Peyer's patch (tissue), 4 donors: ENCODE measurements around the gene GATAD2B. TPM values are rescaled to one million over a fixed set of nuclear protein-coding genes. Genes with fewer than 3 reads are reported as not detected.

Source experiments
- DNase-seq, 3 donors: peaks; one replicate each; pipeline ENCODE4 v3.0.0-alpha.2; 2017 to 2019
- H3K27ac ChIP-seq, 4 donors: fragments of 200-600 bp; sonication (generic); one replicate each; pipeline ENCODE4 v1.5.1; 2016 to 2019
- H3K27me3 ChIP-seq, 2 donors: fragments of 200-600 bp; sonication (generic); one replicate each; pipeline ENCODE4 v1.5.1; 2019
- H3K36me3 ChIP-seq, 3 donors: fragments of 200-600 bp; sonication (generic); one replicate each; pipeline ENCODE4 v1.5.1; 2016 to 2019
- H3K4me1 ChIP-seq, 4 donors: fragments of 200-600 bp; sonication (generic); one replicate each; pipeline ENCODE4 v1.5.1; 2016 to 2019
- H3K4me3 ChIP-seq, 4 donors: fragments of 200-600 bp; sonication (generic); 1 replicate in 3 of 4; 2 replicates in 1 of 4; pipeline ENCODE4 v1.5.1; 2016 to 2019; ENCODE audit warnings: mild to moderate bottlenecking in 1 of 4
- H3K9me3 ChIP-seq, 4 donors: fragments of 200-600 bp; sonication (generic); one replicate each; pipeline ENCODE4 v1.5.1; 2016 to 2019; ENCODE audit warnings: mild to moderate bottlenecking in 1 of 4
- POLR2A ChIP-seq, 2 donors: fragments of 450-650 bp; IDR thresholded peaks; one replicate each; pipeline ENCODE4 v1.5.1; 2017; ENCODE audit warnings: antibody characterized with exemption in 2 of 2, mild to moderate bottlenecking in 2 of 2, moderate library complexity in 2 of 2
- total RNA-seq, 4 donors: library from RNA; depleted of rRNA; stranded (reverse); fragments of >200 nt; gene quantifications; one replicate each; pipeline ENCODE4 v1.1.0, GENCODE V29; 2016
- TF ChIP-seq, protein P1 (sequence below), 6 experiments: fragments of 450-650 bp in 4 of 6; fragments of 200-600 bp in 2 of 6; sonication (generic) in 1 of 6; IDR thresholded peaks; one replicate each; pipeline ENCODE4 v1.5.1; 2017 to 2019; ENCODE audit warnings: antibody characterized with exemption in 6 of 6, mild to moderate bottlenecking in 3 of 6, moderate library complexity in 1 of 6

GATAD2B gene
- total RNA-seq, 4 donors from 2014 or later: 22.3 to 65.2 (median 24.7) TPM

DNA sequence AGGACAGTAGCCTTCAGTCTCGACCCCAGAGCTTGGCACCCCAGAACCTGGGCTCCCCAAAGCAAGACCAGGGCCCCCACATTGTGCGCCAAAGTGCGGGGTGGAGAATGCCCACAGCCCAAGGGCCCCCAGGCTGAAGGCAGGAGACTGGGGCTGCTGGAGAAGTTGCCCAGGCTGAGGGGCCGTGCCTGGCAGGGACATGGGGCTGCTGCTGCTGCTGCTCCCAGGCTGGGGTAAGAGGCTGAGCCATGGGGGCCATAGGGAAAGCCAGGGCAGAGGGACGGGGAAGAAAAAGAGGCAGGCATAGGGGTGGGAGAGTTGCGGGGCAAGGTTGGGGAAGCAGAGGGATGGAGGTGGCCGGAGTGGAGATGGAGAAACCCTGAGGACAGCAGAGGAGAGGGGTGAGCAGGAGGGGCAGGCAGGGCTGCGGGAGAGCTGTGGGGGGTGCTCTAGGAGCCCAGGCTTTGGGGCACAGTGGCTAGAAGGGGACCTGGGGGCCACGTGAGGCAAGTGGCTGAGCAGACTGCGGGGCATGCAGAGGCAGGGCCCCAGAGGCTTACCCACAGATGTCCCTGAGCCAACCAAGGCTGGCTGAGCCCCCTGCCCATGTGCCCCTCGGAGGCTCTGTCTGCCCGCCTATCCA lies 128.7 kb downstream of the GATAD2B start:
- TF ChIP-seq POLR2A (IDR thresholded peaks at IDR 0.05): no peak
- TF ChIP-seq, protein P1, sequence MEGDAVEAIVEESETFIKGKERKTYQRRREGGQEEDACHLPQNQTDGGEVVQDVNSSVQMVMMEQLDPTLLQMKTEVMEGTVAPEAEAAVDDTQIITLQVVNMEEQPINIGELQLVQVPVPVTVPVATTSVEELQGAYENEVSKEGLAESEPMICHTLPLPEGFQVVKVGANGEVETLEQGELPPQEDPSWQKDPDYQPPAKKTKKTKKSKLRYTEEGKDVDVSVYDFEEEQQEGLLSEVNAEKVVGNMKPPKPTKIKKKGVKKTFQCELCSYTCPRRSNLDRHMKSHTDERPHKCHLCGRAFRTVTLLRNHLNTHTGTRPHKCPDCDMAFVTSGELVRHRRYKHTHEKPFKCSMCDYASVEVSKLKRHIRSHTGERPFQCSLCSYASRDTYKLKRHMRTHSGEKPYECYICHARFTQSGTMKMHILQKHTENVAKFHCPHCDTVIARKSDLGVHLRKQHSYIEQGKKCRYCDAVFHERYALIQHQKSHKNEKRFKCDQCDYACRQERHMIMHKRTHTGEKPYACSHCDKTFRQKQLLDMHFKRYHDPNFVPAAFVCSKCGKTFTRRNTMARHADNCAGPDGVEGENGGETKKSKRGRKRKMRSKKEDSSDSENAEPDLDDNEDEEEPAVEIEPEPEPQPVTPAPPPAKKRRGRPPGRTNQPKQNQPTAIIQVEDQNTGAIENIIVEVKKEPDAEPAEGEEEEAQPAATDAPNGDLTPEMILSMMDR (IDR thresholded peaks at IDR 0.05): no peak
- no peak overlapping the region for H3K4me3 ChIP-seq
- H3K27ac ChIP-seq: no peak overlapping the region
- H3K9me3 ChIP-seq: no peaks in the 10 kb centered on the region
- no peaks in the 10 kb centered on the region for H3K27me3 ChIP-seq
- no peaks in the 10 kb centered on the region for H3K36me3 ChIP-seq
- H3K4me1 ChIP-seq: peaks cover 0 to 11% (median 3%) of the 10 kb centered on the region in 4 donors
- no peak for DNase-seq

DNA sequence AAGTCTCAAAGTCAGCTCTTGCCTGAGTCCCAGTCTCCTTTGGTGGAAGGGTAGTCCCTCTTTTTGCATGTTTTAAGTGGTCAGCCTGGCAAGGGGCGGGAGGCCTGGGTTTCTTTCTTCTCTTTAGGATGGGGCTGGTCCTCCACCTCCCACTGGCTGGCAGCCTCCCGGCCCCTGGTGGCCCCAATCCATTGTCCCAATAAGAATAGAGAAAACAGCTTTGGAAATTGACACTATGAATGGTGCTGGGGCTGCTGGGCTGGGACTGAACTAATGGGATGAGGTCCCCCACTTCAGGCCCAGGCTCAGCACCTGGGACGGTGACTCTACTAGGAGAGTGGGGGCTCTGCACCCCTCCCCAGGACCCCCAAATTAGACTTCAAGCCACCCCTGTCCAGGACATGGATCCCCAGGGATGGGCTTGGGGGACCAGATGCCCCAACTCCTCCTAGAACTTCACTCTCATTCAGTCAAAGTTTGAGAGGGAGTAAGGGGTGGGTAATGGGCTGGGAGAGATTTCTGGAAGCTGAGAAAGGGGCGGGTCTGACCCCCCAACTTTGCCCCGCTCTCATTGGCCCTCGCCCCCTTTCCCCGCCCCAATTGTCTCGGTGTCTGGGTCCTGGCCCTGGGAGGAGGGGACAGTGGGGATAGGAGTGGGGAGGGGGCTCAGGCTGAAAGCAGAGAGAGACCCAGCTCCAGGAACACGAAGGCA lies 129.4 kb downstream of the GATAD2B start:
- TF ChIP-seq POLR2A (IDR thresholded peaks at IDR 0.05): no peak
- TF ChIP-seq, protein P1 (IDR thresholded peaks at IDR 0.05): no peak
- Histone ChIP-seq H3K4me1 (peaks cover 0 to 11% (median 5%) of the 10 kb centered on the region in 4 donors), H3K4me3 (no peak overlapping the region), H3K27ac (no peak overlapping the region), H3K27me3 (no peaks in the 10 kb centered on the region), H3K9me3 (no peaks in the 10 kb centered on the region), H3K36me3 (no peaks in the 10 kb centered on the region)
- no peak for DNase-seq

DNA sequence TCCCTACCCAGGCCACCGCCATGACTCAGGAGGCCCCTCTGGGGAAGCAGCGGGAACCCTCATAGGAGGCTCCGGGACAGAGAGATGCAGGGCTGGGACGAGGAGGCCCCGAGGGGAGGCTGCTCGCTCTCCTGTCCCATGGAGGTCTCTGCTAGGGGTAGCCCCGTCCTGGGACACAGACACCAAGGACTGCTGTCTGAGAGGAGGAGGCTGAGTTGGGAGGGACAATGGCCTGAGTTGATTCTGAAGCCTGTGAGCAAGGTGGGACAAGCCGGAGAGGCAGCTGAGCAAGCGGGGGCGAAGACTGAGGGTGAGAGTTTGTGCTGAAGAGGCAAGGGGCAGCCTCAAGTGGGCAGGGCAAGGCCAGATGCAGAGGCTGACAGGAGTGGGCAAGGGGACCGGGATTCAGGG lies 130.1 kb downstream of the GATAD2B start:
- Histone ChIP-seq H3K27ac (no peak overlapping the region), H3K27me3 (no peaks in the 10 kb centered on the region), H3K4me3 (no peak overlapping the region), H3K36me3 (no peaks in the 10 kb centered on the region), H3K9me3 (no peaks in the 10 kb centered on the region), H3K4me1 (peaks cover 0 to 11% (median 5%) of the 10 kb centered on the region in 4 donors)
- no peak for DNase-seq
- TF ChIP-seq, protein P1 (IDR thresholded peaks at IDR 0.05): no peak
- no peak for TF ChIP-seq POLR2A (IDR thresholded peaks at IDR 0.05)

DNA sequence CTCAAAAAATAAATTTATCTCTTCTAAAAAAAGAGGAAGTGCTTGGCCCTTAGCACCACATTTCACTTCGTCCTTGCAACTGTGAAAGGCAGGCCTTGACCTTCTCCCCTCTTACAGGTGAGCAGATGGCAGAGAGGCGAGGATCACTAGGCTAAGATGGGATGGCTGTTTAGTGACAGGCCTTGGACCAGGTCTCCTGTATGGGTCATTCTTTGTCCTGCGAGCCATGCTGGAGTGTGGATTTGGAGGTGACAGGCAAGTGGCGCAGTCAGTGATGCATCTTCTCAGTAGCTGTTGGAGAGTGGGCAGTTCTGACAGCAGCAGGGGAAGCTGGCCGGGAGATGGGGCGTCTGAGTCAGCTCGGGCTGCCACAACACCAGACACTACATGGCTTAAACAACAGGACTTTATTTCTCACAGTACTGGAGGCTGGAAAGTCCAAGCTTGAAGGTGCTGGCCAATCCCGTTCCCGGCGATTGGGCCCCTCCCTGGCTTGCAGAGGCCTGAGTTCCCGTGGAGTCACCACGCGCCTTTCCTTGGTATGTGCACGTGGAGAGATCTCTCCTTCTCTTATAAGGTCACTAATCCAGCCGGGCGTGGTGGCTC lies 131.0 kb downstream of the GATAD2B start:
- TF ChIP-seq POLR2A (IDR thresholded peaks at IDR 0.05): no peak
- TF ChIP-seq, protein P1 (IDR thresholded peaks at IDR 0.05): no peak
- Histone ChIP-seq H3K36me3 (no peaks in the 10 kb centered on the region), H3K9me3 (no peaks in the 10 kb centered on the region), H3K27ac (peak overlapping the region; percentile 63 to 88 (median 80)), H3K4me3 (no peak overlapping the region), H3K27me3 (no peaks in the 10 kb centered on the region), H3K4me1 (peaks cover 0 to 11% (median 2%) of the 10 kb centered on the region in 4 donors)
- no peak for DNase-seq

DNA sequence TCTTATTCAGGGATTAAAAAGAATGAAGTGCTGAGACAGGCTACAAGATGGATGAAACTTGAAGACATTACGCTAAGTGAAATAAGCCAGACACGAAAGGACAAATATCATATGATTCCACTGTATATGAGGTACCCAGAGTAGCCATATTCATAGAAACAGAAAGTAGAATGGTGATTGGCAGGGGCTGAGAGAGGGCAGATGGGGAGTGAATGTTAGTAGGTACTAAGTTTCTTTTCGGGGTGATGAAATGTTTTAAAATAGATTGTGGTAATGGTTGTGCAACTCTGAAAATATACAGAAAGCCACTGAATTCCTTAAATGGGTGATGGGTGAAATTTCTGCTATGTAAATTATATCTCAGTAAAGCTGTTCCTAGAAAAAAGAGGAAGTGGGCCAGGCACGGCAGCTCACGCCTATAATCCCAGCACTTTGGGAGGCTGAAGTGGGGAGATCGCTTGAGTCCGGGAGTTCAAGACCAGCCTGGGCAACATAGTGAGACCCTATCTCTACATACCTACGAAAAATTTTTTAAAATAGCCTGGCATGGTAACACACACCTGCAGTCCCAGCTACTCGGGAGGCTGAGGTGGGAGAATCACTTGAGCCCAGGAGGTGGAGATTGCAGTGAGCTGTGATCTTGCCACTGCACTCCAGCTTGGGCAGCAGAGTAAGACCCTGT lies 131.7 kb downstream of the GATAD2B start:
- Histone ChIP-seq H3K36me3 (no peaks in the 10 kb centered on the region), H3K27ac (peak overlapping the region; percentile 63 to 88 (median 80)), H3K4me1 (peaks cover 0 to 11% (median 2%) of the 10 kb centered on the region in 4 donors), H3K4me3 (peak overlapping the region in 1 of 4 donors; percentile 14), H3K27me3 (no peaks in the 10 kb centered on the region), H3K9me3 (no peaks in the 10 kb centered on the region)
- TF ChIP-seq, protein P1 (IDR thresholded peaks at IDR 0.05): no peak
- TF ChIP-seq POLR2A (IDR thresholded peaks at IDR 0.05): no peak
- DNase-seq: peak in 2 of 3 donors; percentile 54 to 77
